Coronary artery (tissue), 2 donors: ENCODE data around the gene P3H4.
A peak's percentile ranks its signal among the peaks of the same experiment; 100 is the strongest.

Experiments used
- DNase-seq: peaks from one replicate; pipeline ENCODE4 v3.0.0-alpha.2; 2017; ENCODE audit warnings: low spot score
- H3K27ac ChIP-seq, 2 donors: fragments of 200-600 bp; sonication (generic); one replicate each; pipeline ENCODE4 v1.5.1; 2016 to 2019
- H3K4me3 ChIP-seq: fragments of 200-600 bp; sonication (generic); 2 replicates; pipeline ENCODE4 v1.5.1; 2016; ENCODE audit warnings: mild to moderate bottlenecking, moderate library complexity
- TF ChIP-seq, protein P1 (sequence below): fragments of 200-600 bp; sonication (generic); IDR thresholded peaks from one replicate; pipeline ENCODE4 v1.5.1; 2019; ENCODE audit warnings: antibody characterized with exemption

The P3H4 gene

GRCh38 chr17:41796121-41796895, 15.4 kb downstream of the P3H4 start:
- Histone ChIP-seq H3K27ac (no peak overlapping the region), H3K4me3 (no peak overlapping the region)
- DNase-seq: peak; percentile 59
- TF ChIP-seq, protein P1, sequence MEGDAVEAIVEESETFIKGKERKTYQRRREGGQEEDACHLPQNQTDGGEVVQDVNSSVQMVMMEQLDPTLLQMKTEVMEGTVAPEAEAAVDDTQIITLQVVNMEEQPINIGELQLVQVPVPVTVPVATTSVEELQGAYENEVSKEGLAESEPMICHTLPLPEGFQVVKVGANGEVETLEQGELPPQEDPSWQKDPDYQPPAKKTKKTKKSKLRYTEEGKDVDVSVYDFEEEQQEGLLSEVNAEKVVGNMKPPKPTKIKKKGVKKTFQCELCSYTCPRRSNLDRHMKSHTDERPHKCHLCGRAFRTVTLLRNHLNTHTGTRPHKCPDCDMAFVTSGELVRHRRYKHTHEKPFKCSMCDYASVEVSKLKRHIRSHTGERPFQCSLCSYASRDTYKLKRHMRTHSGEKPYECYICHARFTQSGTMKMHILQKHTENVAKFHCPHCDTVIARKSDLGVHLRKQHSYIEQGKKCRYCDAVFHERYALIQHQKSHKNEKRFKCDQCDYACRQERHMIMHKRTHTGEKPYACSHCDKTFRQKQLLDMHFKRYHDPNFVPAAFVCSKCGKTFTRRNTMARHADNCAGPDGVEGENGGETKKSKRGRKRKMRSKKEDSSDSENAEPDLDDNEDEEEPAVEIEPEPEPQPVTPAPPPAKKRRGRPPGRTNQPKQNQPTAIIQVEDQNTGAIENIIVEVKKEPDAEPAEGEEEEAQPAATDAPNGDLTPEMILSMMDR: no peak

GRCh38 chr17:41794540-41794975, 17.2 kb downstream of the P3H4 start:
- H3K27ac ChIP-seq: no peak overlapping the region
- no peak for DNase-seq
- TF ChIP-seq, protein P1: no peak
- H3K4me3 ChIP-seq: no peak overlapping the region

GRCh38 chr17:41793784-41794539, 17.8 kb downstream of the P3H4 start:
- peak overlapping the region in 1 of 2 donors; percentile 73 for H3K27ac ChIP-seq
- peak; percentile 70 for DNase-seq
- no peak overlapping the region for H3K4me3 ChIP-seq
- TF ChIP-seq, protein P1: no peak

GRCh38 chr17:41792845-41793783, 18.6 kb downstream of the P3H4 start:
- H3K4me3 ChIP-seq: peak overlapping the region; percentile 39
- peak overlapping the region; percentile 59 to 73 for H3K27ac ChIP-seq
- peak; percentile 79 for DNase-seq
- TF ChIP-seq, protein P1: no peak

DNA sequence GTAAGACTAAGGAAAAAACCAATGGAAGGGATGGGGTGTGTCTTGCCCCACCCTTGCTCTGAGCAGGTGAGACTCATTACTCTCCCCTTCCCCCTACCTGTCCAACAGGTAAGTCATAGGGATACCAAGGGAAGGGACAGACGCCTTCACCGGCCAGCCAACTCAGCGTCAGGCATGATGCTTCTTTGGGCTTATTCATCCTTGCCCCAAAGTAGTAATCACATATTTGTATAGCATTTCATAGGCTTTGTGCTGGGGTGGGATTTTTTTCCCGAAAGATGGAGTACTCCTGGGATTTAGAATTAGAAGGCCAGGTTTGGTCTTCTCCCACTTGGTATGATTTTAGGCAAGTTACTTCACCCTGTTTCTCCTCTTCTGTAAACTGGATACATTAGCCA, 24.7 kb downstream of the P3H4 start:
- Histone ChIP-seq H3K27ac (peak overlapping the region in 1 of 2 donors; percentile 58), H3K4me3 (no peak overlapping the region)
- TF ChIP-seq, protein P1: no peak
- DNase-seq: peak; percentile 76

DNA sequence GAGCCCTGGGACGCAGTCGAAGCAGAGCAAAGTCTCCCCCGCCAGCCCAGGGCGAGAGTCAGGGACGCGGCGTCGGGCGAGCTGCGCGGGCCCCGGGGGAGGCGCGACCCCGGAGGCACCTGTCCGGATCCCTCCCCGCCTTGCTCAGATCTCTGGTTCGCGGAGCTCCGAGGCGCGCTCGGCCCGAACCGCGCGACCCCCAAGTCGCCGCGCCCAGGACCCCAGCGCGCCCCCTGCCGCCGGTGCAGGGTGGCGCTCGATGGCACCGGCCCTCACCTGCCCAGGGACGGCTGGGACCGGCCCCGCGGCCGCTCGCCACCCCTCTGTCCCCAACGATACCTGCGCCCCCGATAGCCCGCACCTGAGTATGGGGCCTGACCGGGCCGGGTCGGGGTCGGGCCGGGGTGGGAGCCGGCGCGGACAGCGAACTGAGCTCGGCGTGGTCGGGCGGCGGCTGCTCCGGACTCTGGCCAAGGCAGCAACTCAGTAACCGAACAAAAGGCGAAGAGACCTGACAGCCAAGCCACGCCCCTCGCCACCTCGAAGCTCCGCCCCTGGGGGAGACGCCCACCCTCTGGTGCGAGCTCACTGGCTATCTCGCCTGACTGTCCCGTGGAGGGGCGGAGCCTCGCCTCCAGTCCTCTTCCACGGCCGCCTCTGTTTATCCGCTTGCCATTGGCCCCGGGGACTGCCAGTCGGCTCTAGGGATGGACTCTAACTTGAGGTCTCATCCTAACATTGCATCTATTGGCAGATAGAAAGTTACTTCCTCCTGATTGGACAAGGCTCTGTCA, 25.3 kb downstream of the P3H4 start, which contains the start of gene JUP:
Gene JUP (minus strand): TSS at position 485 of the 794 bp plus-strand sequence. CDS start 14,857 bp downstream, outside the sequence.
- H3K27ac ChIP-seq: peak within 1 kb of the TSS; percentile 72 to 84
- DNase-seq: peak; percentile 99
- peak within 1 kb of the TSS; percentile 87 for H3K4me3 ChIP-seq
- TF ChIP-seq, protein P1: peak; percentile 62
